H1 (cell line): ENCODE results near the gene ASXL2.

Source experiments
- CTCF ChIP-seq, 3 experiments: IDR thresholded peaks; 1 replicate in 2 of 3; 2 replicates in 1 of 3; pipeline versions ENCODE4 v1.5.1 to v1.6.1; 2011; ENCODE audit warnings: low read length in 3 of 3, mild to moderate bottlenecking in 3 of 3, inconsistent platforms in 2 of 3, low read depth in 1 of 3, moderate library complexity in 1 of 3; ENCODE audit not compliant: insufficient read depth in 1 of 3; ENCODE audit errors: control extremely low read depth in 1 of 3
- POLR2A ChIP-seq, 2 experiments: IDR thresholded peaks; 1 replicate in 1 of 2; 2 replicates in 1 of 2; pipeline ENCODE4 v1.6.1; 2011; ENCODE audit warnings: low read depth in 2 of 2, low read length in 2 of 2, mild to moderate bottlenecking in 2 of 2; ENCODE audit errors: control extremely low read depth in 1 of 2
- YY1 ChIP-seq: IDR thresholded peaks from 2 replicates; pipeline ENCODE4 v1.6.1; 2011; ENCODE audit warnings: low read depth, mild to moderate bottlenecking, low read length

GRCh38 chr2:25736899-25737515, 141.3 kb downstream of the ASXL2 start:
- TF ChIP-seq CTCF (IDR thresholded peaks at IDR 0.05; ENCODE audit: control extremely low read depth in 1 of 3, insufficient read depth in 1 of 3, low read depth in 1 of 3, low read length in 3 of 3) (no peak), POLR2A (IDR thresholded peaks at IDR 0.05; ENCODE audit: control extremely low read depth in 1 of 2, low read depth in 2 of 2, low read length in 2 of 2) (no peak), YY1 (no peak)
